ENCODE measurements around the gene VAMP4.
"Not testable (repeated sequence)": the region's sequence is repeated elsewhere in the genome, so short reads cannot be mapped to it uniquely, and the experiment has no call there.

VAMP4 gene

DNA sequence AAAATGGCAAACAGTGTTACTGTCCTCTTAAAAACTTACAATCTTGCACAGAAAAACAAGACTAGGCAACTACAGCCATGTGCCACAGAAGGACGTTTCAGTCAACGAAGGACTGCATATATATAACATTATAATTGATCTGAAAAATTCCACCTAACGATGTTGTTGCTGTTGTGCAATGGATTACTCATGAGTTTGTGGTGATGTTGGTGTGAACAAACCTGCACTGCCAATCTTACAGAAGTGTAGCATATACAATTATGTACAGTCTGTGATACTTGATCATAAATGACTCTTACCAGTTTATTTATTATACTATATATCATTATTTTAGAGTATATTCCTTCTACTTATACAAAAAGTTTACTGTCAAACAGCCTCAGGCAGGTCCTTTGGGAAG, 6.8 kb upstream of the VAMP4 start:
- DNase-seq = no peak

DNA sequence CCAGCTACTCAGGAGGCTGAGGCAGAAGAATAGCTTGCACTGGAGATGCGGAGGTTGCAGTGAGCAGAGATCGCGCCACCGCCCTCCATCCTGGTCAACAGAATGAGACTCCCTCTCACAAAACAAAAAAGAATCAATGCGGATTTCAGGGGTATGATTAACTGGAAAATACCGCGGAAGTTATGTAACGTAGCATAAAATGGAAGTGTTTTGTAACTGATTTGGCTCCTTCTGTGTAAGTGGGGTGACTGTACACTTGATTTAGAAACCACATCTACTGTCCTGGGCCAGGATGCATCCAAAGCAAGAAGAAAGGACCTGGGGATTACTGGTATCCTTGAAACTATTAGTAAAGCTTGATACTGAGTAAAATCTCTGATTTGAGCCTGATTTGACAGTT, 3.1 kb upstream of the VAMP4 start:
- no peak for DNase-seq

DNA sequence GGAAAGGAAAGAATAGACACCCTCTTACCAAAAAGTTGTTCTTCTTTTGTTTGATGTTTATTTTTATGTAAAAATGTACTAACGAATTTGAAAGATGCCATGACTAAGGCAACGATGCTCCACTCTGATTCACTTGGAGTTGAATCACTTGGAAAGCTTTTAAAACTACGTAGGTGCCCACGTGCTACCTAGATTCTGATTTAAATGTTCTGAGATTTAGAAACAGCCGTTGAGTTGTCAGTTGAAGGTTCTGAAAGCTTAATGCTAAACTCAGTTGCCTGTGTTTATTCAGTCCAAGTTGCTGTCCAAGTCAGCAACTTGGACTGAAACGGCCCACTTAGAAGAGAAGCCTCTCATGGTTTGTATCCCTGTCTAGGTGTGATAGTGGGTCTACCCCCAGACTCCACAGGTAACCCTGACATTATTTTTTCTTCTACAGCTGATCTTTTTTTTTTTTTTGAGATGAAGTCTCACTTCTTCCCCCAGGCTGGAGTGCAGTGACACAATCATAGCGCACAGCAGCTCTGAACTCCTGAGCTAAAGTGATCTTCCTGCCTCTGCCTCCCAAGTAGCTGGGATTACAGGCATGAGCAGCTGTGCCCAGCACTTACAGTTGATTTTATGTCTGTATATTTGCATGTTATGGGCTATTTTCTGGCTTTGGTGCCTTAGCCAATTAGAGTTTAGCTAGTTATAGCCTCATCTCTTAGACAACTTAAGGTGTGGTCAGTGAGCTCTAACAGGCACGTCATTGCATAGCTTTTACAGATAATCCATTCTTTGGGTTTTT, 1.4 kb upstream of the VAMP4 start:
- peak in 1 of 2 experiments; percentile 9 for DNase-seq

DNA sequence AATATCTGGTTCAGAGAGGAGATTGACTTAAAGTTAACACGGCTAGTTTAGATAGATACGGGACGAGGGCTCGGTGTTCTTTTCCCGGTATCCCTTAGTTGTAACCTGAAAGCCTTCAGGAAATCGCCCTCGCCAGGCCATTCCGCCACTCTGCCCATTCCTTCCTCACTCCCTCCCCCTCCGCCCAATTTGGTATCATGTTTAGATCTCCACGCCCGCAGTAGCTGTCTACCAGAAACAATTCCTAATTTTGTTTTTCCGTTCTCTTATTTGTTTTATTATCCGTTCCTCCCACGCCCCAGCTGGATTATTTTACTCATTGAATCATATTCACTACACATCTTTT, 685 bp upstream of the VAMP4 start:
- DNase-seq = no peak

DNA sequence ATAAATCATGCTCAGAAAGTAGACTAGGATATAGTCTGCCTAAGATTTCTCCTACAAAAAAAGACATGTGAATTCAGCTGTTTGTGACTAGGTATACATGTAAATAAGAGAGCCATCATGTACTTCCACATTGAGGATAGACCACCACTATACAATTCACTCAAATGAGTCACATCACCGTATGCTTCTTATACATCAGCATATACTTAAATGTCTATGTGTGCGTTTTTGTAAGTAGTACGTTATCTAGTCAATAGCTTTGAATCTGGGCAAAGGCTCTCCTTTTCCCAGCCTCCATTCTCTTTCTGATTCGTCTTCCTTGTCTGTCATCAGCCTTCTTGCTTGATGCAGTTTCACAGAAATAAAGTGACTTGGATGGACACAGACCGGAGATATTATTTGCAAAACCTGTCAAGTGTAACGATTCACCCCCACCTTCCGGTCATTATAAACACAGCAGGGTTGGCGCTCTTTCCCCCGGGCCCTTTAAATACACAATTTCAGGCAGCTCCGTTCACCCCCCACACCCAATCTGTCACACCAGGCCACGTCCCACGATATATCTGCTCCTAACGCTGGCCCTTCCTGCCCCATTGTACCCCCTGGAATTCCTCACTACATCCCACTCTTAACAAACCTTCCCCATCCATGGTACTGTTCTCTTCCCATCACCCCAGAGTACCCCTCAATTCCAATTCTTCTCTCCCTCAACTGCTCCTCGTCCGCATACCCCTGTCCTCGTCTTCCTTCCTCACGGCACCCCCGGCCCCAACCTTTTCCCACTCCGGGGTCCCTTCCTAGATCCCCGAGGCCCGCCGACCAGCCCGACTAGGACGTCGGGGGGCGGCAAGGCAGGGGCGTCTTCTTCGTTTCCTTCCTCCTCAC, 636 bp downstream of the VAMP4 start:
- peak; percentile 6 to 23 for DNase-seq

DNA sequence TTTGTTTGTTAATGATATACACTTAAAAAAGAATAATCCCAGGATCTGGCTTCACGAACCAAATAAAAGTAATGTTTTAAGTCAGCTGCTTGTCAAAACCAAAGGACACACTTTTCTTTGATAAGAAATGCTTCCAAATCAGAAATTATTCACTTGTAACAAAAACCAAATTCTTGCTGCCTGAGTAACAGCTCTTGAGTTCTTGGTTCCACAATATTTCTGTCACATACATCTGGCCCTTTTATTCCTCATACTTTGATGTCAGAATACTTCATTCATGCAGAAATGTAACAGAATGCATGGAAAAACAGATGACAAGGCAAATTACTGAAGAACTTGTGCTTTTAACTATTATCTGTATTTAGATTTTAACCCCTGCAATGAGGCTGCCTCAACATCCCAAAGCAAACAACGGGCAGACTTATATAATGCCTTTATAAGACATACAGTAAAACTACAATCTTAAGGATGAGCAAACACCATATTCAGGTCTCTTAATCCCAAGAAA, 1.5 kb downstream of the VAMP4 start:
- DNase-seq = no peak

DNA sequence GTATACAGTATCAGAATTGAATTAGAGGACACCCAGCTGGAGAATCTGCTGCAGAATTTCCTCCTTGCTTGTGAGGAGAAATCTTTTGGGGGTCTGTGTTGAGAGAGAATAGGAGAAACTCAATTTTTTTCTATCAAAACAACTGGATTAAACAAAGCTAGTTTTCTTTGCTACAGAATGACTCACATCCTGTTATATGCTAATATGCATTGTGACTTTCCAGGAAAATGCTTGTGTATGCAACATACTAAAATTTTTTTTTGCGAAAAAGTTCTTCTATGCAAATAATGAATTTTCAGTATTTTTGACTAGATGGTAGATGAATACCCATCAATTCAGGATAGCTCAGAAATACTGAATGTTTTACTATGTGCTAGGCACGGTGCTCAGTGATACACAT, 2.2 kb downstream of the VAMP4 start:
- peak in 1 of 2 experiments; percentile 3 for DNase-seq

DNA sequence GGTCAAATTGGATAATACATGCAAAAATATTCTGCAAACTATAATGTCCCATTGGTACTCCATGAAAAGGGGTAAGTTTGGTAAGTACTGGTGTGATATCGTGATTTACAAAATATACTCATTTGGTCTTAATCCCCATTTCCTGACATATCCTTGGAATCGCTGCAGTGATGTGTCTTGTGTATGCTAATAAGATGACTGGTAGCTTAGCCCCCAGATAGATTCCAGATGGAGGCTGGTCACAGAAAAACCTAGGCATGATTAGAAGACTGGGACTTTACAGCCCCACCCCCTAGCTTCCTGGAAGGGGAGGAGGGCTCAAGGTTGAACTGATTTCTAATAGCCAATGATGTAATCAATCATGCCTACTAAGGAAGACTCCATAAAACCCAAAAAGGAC, 3.0 kb downstream of the VAMP4 start:
- no peak for DNase-seq

DNA sequence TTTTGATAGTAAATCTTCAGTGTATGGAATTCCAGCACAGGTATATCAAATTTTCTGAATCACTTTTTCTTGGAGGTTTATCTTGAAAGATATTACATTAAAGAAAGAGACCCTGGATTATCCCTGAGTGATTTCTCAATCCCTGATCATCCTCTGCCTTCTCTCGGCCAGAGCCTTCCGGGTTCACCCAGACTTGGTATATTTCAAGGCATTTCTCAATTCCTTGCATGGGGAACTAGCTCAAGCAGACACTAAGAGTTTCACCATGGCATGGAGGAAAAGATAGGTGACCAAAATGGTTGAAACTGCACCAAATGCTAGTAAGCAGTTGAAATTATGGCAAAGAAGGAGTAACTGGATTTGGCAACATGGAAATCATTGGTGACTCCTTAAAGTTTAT, 5.7 kb downstream of the VAMP4 start:
- no peak for DNase-seq

DNA sequence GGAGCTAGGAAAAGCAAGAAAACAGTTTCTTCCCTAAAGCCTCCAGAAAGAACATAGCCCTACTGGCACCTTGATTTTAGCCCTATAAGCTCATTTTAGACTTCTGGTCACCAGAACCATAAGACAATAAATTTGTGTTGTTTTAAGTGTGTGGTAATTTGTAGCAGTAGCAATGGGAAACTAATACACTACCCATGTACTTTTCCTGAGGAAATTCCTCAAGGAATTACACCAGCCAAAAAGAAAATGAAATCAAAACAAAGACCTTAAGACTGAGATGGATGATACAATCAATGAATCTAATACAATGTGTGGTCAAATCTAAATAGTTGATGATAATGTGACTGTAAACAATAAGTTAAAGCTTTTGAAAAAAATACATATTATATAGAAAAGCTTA, 11.8 kb downstream of the VAMP4 start:
- DNase-seq = no peak

DNA sequence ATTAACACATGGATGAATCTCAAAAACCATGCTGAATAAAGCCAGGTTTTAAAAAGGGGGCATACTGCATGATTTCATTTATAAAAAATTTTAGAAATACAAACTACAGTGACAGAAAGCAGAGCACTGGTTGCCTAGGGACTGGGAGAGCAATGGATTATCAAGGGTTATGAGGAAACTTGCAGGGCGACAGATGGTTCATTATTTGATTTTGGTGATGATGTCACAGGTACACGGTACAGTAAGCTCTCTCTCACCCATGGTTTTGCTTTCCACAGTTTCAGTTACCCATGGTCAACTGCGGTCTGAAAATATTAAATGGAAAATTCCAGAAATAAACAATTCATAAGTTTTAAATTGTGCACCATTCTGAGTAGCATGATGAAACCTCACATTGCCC, 14.1 kb downstream of the VAMP4 start:
- DNase-seq = no peak

DNA sequence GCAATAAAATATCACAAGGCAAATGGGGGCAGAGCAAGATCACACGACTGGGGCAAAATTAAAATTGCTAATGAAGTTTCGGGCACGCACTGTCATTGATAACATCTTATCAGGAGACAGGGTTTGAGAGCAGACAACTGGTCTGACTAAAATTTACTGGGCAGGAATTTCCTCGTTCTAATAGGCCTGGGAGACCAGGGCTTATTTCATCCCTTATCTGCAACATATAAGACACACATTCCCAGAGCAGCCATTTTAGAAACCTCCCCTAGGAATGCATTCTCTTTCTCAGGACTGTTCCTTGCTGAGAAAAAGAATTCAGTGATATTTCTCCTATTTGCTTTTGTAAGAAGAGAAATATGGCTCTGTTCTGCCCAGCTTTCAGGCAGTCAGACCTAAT, 18.7 kb downstream of the VAMP4 start:
- not testable (repeated sequence) for DNase-seq

DNA sequence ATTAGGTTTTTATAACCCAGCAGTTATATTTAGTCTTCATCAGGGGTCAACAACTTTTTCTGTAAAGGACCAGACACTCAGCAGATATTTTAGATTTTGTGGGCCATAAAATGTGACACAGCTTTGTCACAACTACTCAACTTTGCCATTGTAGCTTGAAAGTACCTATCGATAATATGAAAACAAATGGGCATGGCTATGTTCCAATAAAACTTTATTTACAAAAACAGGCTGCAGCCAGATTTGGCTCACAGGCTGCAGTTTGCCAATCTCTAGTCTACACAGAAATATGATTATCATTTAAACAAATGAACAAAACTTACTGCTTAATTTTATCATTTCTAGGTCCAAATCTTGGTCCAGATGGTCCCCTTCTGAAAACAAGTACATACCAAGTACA, 23.0 kb downstream of the VAMP4 start:
- no peak for DNase-seq

DNA sequence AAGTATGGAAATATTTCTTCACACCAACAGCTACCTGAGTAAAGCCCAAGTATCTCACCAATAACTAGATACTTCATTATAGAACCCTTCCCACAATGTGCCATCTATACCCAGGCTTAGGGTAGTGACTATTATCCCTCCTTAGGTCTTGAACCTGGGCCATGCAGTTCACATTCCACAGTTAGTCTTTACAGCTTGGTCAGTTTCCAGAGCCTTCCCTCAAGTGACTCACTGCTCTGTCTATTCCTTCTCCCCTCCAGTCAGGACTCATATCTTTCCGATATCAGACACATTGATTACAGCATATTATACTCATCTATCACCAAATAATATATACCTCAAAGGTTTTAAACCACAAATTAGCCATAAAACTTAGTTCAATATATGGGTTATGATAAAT, 23.6 kb downstream of the VAMP4 start:
- no peak for DNase-seq

DNA sequence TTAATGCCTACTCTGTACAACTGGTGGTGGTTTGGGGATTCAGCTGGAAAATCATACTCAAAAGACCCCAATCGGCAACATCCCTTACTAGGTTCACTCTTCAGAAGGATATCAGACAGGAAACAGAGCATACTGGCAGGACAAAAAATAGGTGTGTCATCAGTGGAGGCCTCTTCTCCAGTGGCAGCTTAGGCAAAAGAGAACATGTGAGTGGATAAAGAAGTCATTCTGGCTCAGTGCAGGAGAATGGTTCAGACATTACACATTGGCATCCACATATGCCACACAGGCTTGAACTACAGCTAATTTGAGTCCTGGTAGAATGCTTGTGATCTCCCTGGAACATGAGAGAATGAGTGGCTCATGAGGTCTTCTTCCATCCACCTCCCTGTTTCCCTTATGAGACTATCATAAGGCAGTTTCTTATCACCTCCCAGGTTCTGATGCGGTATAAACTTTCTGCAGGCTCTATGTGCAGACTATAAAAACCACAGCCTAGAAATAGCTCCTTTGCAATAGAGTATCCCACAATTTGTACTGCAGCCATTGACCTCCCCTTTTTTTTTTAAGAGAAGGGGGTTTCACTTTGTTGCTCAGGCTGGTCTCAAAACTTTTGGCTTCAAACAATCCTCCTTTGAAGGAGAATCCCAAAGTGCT, 24.7 kb downstream of the VAMP4 start:
- no peak for DNase-seq

DNA sequence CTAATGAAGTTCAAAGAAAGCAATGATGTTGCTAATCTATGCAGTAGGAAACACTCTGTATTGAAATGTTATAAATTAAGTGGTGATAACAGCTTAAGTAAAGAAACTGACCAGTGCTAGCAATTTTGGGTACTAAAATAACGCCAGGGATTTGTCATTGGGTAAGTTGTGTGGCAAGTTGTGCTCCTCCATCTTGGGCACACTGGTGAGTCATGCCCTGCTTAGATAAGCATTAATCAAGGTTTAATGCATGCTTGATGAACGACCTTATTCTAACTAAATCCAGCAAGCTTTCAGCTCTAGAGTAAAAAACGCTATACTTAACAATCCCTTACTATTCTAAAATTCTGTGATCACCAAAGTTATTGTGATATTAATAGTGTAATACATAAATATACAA, 25.2 kb downstream of the VAMP4 start:
- DNase-seq = no peak

DNA sequence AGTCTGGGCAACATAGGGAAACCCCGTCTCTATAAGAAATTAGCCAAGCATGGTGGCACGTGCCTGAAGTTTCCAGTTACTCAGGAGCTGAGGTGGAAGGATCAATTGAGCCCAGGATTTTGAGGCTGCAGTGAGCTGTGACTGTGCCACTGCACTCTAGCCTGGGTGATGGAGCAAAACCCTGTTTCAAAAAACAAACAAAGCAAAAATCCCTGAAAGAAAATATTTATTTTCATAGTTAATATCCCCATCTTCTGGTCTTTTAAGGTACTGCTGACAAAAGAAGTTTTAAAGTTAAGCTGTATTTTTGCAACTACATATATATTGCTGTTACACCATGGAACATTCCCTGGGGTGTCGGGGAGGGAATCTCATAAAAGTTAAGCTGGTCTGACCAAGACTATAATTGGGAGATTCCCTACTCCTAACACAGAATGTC, 26.0 kb downstream of the VAMP4 start:
- peak in 1 of 2 experiments; percentile 2 for DNase-seq

DNA sequence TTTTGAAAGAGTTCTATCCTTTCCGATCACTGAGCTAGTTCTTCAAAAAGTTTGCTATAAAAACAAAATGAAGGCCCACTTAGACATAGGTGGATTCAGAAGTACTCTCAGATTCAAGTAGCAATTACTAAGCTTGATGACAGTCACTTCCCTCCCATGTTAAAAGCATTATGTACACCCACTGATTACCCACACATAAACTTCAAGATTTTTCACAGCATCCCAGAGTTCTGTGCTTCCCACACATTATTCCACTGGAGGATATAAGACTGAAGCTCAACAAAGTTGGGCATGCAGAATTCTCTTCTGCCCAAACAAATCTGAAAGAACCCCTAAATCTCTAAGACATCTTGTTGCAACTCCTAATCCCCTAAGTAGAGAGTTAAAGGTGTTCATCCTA, 29.5 kb downstream of the VAMP4 start:
- DNase-seq = no peak

DNA sequence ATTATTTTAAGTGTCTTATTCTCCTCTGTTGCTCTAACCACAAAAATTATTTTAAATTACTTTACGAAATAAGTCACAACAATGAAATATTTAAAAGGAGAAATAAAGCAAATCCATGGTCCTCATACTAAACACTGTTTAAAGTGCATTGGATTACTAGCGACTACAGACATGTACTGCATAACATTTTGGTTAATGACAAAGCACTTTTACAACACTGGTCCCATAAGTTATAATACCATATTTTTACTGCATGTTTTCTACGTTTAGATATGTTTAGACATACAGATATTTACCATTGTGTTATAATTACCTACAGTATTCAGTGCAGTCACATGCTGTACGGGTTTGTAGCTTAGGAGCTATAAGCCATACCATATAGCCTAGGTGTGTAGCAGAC, 30.2 kb downstream of the VAMP4 start:
- no peak for DNase-seq

DNA sequence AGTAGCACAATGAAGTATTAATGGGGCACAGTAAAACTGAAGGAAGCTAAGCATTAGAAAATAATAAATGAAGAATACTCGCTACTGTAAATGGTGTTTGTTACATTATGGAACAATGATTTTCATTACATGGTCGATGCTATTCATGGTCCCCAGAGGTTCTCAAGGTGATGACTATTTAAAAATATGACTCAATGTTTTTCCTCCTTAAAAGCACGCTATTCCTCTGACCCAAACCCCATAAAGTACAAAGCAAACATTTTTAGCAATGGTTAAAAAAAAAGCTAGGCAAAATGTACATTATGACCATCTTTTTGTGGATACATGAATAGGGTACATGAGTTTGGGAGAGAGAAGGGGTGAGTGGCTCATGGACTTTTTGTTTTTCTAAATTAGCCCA, 34.3 kb downstream of the VAMP4 start:
- DNase-seq = no peak

DNA sequence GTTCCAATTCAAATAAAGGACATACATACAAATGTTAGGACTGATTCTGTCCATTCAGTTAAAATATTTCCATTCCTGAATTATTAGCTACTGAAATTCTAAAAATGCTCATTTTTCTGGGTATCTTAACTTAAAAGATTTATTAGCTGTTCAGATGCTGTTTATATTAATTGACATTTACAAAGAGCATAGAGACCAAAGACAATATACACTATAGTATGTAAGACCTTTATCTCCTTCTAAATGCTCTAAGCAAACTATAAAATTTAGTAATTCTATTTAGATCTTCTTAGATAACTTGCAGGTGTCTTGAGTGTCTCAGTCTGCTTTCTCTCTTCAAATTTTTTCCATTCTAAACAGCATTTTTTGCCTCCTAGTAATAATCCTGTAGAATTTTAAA, 39.3 kb downstream of the VAMP4 start:
- no peak for DNase-seq

DNA sequence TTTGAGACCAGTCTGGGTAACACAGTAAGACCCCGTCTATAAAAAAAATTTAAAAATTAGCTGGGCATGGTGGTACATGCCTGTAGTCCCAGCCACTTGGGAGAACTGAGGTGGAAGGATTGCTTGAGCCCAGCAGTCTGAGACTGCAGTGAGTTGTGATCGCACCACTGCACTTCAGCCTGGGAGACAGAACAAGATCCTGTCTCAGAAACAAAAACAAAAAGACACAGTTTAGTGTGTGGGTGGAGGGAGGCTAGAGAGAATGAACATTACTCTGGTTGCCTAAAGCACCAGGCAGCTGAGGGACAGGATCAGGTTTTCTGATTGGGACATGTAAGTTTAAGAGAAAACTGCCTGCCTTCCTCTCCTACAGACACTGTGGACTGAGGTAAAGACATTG, 42.3 kb downstream of the VAMP4 start:
- DNase-seq = no peak

DNA sequence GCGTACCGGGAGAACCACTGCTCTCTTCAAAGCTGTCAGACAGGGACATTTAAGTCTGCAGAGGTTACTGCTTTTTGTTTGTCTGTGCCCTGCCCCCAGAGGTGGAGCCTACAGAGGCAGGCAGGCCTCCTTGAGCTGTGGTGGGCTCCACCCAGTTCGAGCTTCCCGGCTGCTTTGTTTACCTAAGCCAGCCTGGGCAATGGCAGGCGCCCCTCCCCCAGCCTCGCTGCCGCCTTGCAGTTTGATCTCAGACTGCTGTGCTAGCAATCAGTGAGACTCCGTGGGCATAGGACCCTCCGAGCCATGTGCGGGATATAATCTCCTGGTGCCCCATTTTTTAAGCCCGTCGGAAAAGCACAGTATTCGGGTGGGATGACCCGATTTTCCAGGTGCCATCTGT, 46.1 kb downstream of the VAMP4 start:
- DNase-seq = not testable (repeated sequence)

DNA sequence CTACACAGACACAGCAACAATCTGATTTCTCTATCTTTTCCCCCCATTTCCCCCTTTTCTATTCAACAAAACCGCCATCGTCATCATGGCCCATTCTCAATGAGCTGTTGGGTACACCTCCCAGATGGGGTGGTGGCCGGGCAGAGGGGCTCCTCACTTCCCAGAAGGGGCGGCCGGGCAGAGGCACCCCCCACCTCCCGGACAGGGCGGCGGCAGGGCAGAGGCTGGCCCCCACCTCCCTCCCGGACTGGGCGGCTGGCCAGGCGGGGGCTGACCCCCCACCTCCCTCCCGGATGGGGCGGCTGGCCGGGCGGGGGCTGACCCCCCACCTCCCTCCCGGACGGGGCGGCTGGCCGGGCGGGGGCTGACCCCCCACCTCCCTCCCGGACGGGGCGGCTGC, 48.3 kb downstream of the VAMP4 start:
- not testable (repeated sequence) for DNase-seq

All from SW 1271 (cell line).